T-cell (primary cell): ENCODE data around the gene WAC. TPM values are rescaled to one million over a fixed set of nuclear protein-coding genes. Genes with fewer than 3 reads are reported as not detected.
"Not testable (repeated sequence)": the region's sequence is repeated elsewhere in the genome, so short reads cannot be mapped to it uniquely, and the experiment has no call there.

Experiments used
- ATAC-seq, 4 experiments: fragments of 200-7000 bp in 3 of 4; fragments of 150-1000 bp in 1 of 4; cut with Tn5 transposase; replicated peaks in 1 of 4; 1 replicate in 3 of 4; 2 replicates in 1 of 4; pipeline ENCODE4 v1.10.0; 2021; ENCODE audit warnings: moderate library complexity in 3 of 4, mild to moderate bottlenecking in 2 of 4, moderate number of reproducible peaks in 1 of 4
- CTCF ChIA-PET, 2 donors: fragments of 300-600 bp; sonication (Branson Sonifier 250); formaldehyde crosslinking; loops; one replicate each; lab custom pipeline; 2022; ENCODE audit warnings: antibody characterized with exemption in 2 of 2; lab: Charles Lee
- POLR2A ChIA-PET, 2 donors: fragments of 300-600 bp; sonication (Branson Sonifier 250); formaldehyde crosslinking; loops; one replicate each; lab custom pipeline; 2022; ENCODE audit warnings: antibody characterized with exemption in 2 of 2; lab: Charles Lee
- DNase-seq, 35 experiments: peaks; one replicate each; pipeline versions ENCODE4 v3.0.0 to v3.0.0-alpha.2; 2013 to 2023
- H3K27ac ChIP-seq: one replicate; pipeline ENCODE4 v1.5.1; 2013; ENCODE audit warnings: low read length
- H3K27me3 ChIP-seq, 2 experiments: replicated peaks in 1 of 2; 1 replicate in 1 of 2; 2 replicates in 1 of 2; pipeline versions ENCODE4 v1.6.1 to v1.7.0; 2013; ENCODE audit warnings: low read length in 1 of 2, mixed read lengths in 1 of 2; ENCODE audit not compliant: control insufficient read depth in 2 of 2, insufficient read depth in 2 of 2; ENCODE audit errors: extremely low read depth in 1 of 2
- H3K36me3 ChIP-seq, 2 donors: 1 replicate in 1 of 2; 2 replicates in 1 of 2; pipeline versions ENCODE4 v1.6.1 to v1.7.0; 2013; ENCODE audit warnings: low read length in 1 of 2; ENCODE audit not compliant: control insufficient read depth in 2 of 2, insufficient read depth in 1 of 2; ENCODE audit errors: extremely low read depth in 1 of 2
- H3K4me1 ChIP-seq, 2 experiments: 1 replicate in 1 of 2; 2 replicates in 1 of 2; pipeline versions ENCODE4 v1.6.1 to v1.7.0; 2013; ENCODE audit warnings: low read length in 2 of 2, mixed read lengths in 1 of 2; ENCODE audit not compliant: insufficient read depth in 2 of 2, control insufficient read depth in 1 of 2; ENCODE audit errors: extremely low read depth in 1 of 2
- H3K4me3 ChIP-seq, 2 donors: 1 replicate in 1 of 2; 2 replicates in 1 of 2; pipeline versions ENCODE4 v1.5.1 to v1.7.0; 2013; ENCODE audit warnings: mild to moderate bottlenecking in 2 of 2, low read length in 1 of 2, moderate library complexity in 1 of 2; ENCODE audit not compliant: control insufficient read depth in 1 of 2; ENCODE audit errors: extremely low read depth in 1 of 2
- H3K9me3 ChIP-seq: 2 replicates; pipeline ENCODE4 v1.7.0; 2013
- H3K27ac Mint-ChIP-seq, 2 donors: one replicate each; pipeline ENCODE4 v1.8.0; 2020 to 2021; ENCODE audit warnings: mild to moderate bottlenecking in 2 of 2, mixed read lengths in 2 of 2
- H3K27me3 Mint-ChIP-seq, 2 donors: one replicate each; pipeline ENCODE4 v1.8.0; 2021 to 2022; ENCODE audit warnings: mixed read lengths in 2 of 2
- H3K36me3 Mint-ChIP-seq: one replicate; pipeline ENCODE4 v1.8.0; 2021; ENCODE audit warnings: mixed read lengths
- H3K4me1 Mint-ChIP-seq, 3 donors: one replicate each; pipeline ENCODE4 v1.8.0; 2020 to 2022; ENCODE audit warnings: mixed read lengths in 3 of 3, mild to moderate bottlenecking in 1 of 3
- H3K4me3 Mint-ChIP-seq, 3 donors: one replicate each; pipeline ENCODE4 v1.8.0; 2020 to 2022; ENCODE audit warnings: mild to moderate bottlenecking in 3 of 3, mixed read lengths in 3 of 3, moderate library complexity in 3 of 3
- H3K9me3 Mint-ChIP-seq, 3 donors: one replicate each; pipeline ENCODE4 v1.8.0; 2020 to 2022; ENCODE audit warnings: mixed read lengths in 3 of 3
- WGBS: methylation state at CpG from one replicate; pipeline ENCODE4 v1.1.5; 2013; ENCODE audit warnings: missing lambda C conversion rate; ENCODE audit not compliant: insufficient coverage; 5-methylcytosine and 5-hydroxymethylcytosine counted together
- total RNA-seq, 35 experiments: library from RNA in 6 of 35; stranded (reverse) in 6 of 35; fragments of 120-200 nt in 1 of 35; gene quantifications; one replicate each; pipeline versions ENCODE4 v1.2.1 to v1.2.4 and lab custom pipeline; 2013 to 2026

Gene WAC
- total RNA-seq, 5 donors from 2014 or later (not counting 1 experiment from before 2014, with no cell fraction given), result 142 to 184 (median 157) TPM

GRCh38 chr10:28505359-28505959, 27.5 kb upstream of the WAC start:
- no peak overlapping the region for H3K4me3 ChIP-seq
- no peak for DNase-seq
- Mint-ChIP-seq H3K36me3 (no peaks in the 10 kb centered on the region), H3K9me3 (no peaks in the 10 kb centered on the region), H3K27ac (no peak overlapping the region), H3K4me3 (no peak overlapping the region), H3K27me3 (peaks cover 4% of the 10 kb centered on the region in 2 donors), H3K4me1 (peaks cover 0 to 2% (median 0%) of the 10 kb centered on the region in 3 donors)
- ATAC-seq, result no peak
- no peaks in the 10 kb centered on the region for H3K9me3 ChIP-seq
- H3K4me1 ChIP-seq, result no peaks in the 10 kb centered on the region
- POLR2A ChIA-PET, result no interaction called here
- 0% methylated on average over 1 of the region's 4 CpGs for WGBS
- H3K27me3 ChIP-seq, result peaks cover 0 to 6% of the 10 kb centered on the region in 2 experiments
- no peak overlapping the region for H3K27ac ChIP-seq
- CTCF ChIA-PET, result no interaction called here
- H3K36me3 ChIP-seq, result no peaks in the 10 kb centered on the region

GRCh38 chr10:28508304-28508925, 24.5 kb upstream of the WAC start:
- ATAC-seq, result no peak
- ChIA-PET CTCF (no interaction called here), POLR2A (no interaction called here)
- no peak overlapping the region for H3K27ac Mint-ChIP-seq
- no peak for DNase-seq
- H3K4me1 Mint-ChIP-seq, result no peaks in the 10 kb centered on the region
- no peak overlapping the region for H3K4me3 Mint-ChIP-seq
- no peaks in the 10 kb centered on the region for H3K9me3 ChIP-seq
- no peaks in the 10 kb centered on the region for H3K36me3 Mint-ChIP-seq
- H3K4me3 ChIP-seq, result no peak overlapping the region
- no peaks in the 10 kb centered on the region for H3K4me1 ChIP-seq
- no peak overlapping the region for H3K27ac ChIP-seq
- no peaks in the 10 kb centered on the region for H3K36me3 ChIP-seq
- no peaks in the 10 kb centered on the region for H3K9me3 Mint-ChIP-seq
- peaks cover 4% of the 10 kb centered on the region in 2 donors for H3K27me3 Mint-ChIP-seq
- H3K27me3 ChIP-seq, result peaks cover 0 to 6% of the 10 kb centered on the region in 2 experiments
- 92% methylated on average over 5 of the region's 7 CpGs for WGBS

- no CpG with 5 or more reads among the region's 3 CpGs for WGBS
- no peak overlapping the region for H3K4me3 ChIP-seq
- ATAC-seq (no peak), DNase-seq (no peak)
- H3K36me3 Mint-ChIP-seq, result no peaks in the 10 kb centered on the region
- peaks cover 4% of the 10 kb centered on the region in 2 donors for H3K27me3 Mint-ChIP-seq
- peaks cover 0 to 6% of the 10 kb centered on the region in 2 experiments for H3K27me3 ChIP-seq
- H3K4me3 Mint-ChIP-seq, result no peak overlapping the region
- H3K4me1 ChIP-seq, result no peaks in the 10 kb centered on the region
- no peak overlapping the region for H3K27ac Mint-ChIP-seq
- no peaks in the 10 kb centered on the region for H3K36me3 ChIP-seq
- no peak overlapping the region for H3K27ac ChIP-seq
- H3K9me3 ChIP-seq, result no peaks in the 10 kb centered on the region
- H3K9me3 Mint-ChIP-seq, result no peaks in the 10 kb centered on the region
- ChIA-PET CTCF (no interaction called here), POLR2A (no interaction called here)
- no peaks in the 10 kb centered on the region for H3K4me1 Mint-ChIP-seq
These were observed 23.6 kb upstream of the WAC start for GRCh38 chr10:28509286-28509685.

- POLR2A ChIA-PET, result interaction anchor here in 1 of 2 donors (0.6 kb wide), 1 partner anchor 1360 kb away, joined by 3 read pairs; the partner anchor contains the start of gene YME1L1
These were observed 18.3 kb upstream of the WAC start for GRCh38 chr10:28514648-28515047.

GRCh38 chr10:28520346-28520745, 12.6 kb upstream of the WAC start:
- peaks cover 16 to 47% (median 27%) of the 10 kb centered on the region in 3 donors for H3K9me3 Mint-ChIP-seq
- CTCF ChIA-PET, result no interaction called here
- ATAC-seq (no peak), DNase-seq (no peak)
- Histone ChIP-seq H3K27ac (no peak overlapping the region), H3K36me3 (peaks cover 0 to 11% of the 10 kb centered on the region in 2 donors), H3K4me1 (no peaks in the 10 kb centered on the region), H3K4me3 (no peak overlapping the region), H3K27me3 (no peaks in the 10 kb centered on the region), H3K9me3 (no peaks in the 10 kb centered on the region)
- no peak overlapping the region for H3K4me3 Mint-ChIP-seq
- H3K27ac Mint-ChIP-seq, result no peak overlapping the region
- peaks cover 0 to 4% (median 0%) of the 10 kb centered on the region in 3 donors for H3K4me1 Mint-ChIP-seq
- POLR2A ChIA-PET, result interaction anchor here in 1 of 2 donors (0.7 kb wide), 1 partner anchor 1426 kb away, joined by 3 read pairs; no protein-coding TSS in a partner anchor
- WGBS, result no CpG with 5 or more reads among the region's 3 CpGs
- H3K36me3 Mint-ChIP-seq, result peaks cover 26% of the 10 kb centered on the region
- H3K27me3 Mint-ChIP-seq, result no peaks in the 10 kb centered on the region

More at GRCh38 chr10:28514648-28515047, 18.3 kb upstream of the WAC start:
- no peaks in the 10 kb centered on the region for H3K4me1 Mint-ChIP-seq
- no peak for DNase-seq
- H3K4me1 ChIP-seq, result no peaks in the 10 kb centered on the region
- no peaks in the 10 kb centered on the region for H3K9me3 ChIP-seq
- no peak overlapping the region for H3K27ac Mint-ChIP-seq
- H3K36me3 Mint-ChIP-seq, result peaks cover 4% of the 10 kb centered on the region
- no peak for ATAC-seq
- no peaks in the 10 kb centered on the region for H3K27me3 ChIP-seq
- peaks cover 0 to 1% of the 10 kb centered on the region in 2 donors for H3K27me3 Mint-ChIP-seq
- peaks cover 9 to 25% (median 19%) of the 10 kb centered on the region in 3 donors for H3K9me3 Mint-ChIP-seq
- no peak overlapping the region for H3K4me3 Mint-ChIP-seq
- CTCF ChIA-PET, result no interaction called here
- no peak overlapping the region for H3K4me3 ChIP-seq
- no peaks in the 10 kb centered on the region for H3K36me3 ChIP-seq
- WGBS, result no CpG with 5 or more reads among the region's 1 CpG
- H3K27ac ChIP-seq, result no peak overlapping the region

- CTCF ChIA-PET, H3K27ac Mint-ChIP-seq, H3K4me1 ChIP-seq, H3K9me3 ChIP-seq, H3K27ac ChIP-seq, H3K4me1 Mint-ChIP-seq, H3K27me3 Mint-ChIP-seq, DNase-seq, H3K27me3 ChIP-seq, ATAC-seq, H3K4me3 ChIP-seq, H3K4me3 Mint-ChIP-seq: not testable (repeated sequence)
- Mint-ChIP-seq H3K36me3 (peaks cover 30% of the 10 kb centered on the region), H3K9me3 (peaks cover 13 to 43% (median 27%) of the 10 kb centered on the region in 3 donors)
- 71% methylated on average over 1 of the region's 4 CpGs for WGBS
- peaks cover 0 to 15% of the 10 kb centered on the region in 2 donors for H3K36me3 ChIP-seq
- POLR2A ChIA-PET, result interaction anchor here in 1 of 2 donors (0.7 kb wide), 1 partner anchor 1427 kb away, joined by 3 read pairs; no protein-coding TSS in a partner anchor
These were observed 12.1 kb upstream of the WAC start for GRCh38 chr10:28520828-28521227.
